Activated T-cell treated with anti-CD3 and anti-CD28 coated beads, Interleukin-2, amount 50 U/mL, for 24 hours (primary cell): ENCODE data around the gene EMP1.
"Not testable (repeated sequence)": the region's sequence is repeated elsewhere in the genome, so short reads cannot be mapped to it uniquely, and the experiment has no call there.

Experiments used
- DNase-seq: peaks from one replicate; pipeline ENCODE4 v3.0.0-alpha.2; 2020
- H3K27ac Mint-ChIP-seq: 2 replicates; pipeline ENCODE4 v1.8.0; 2020; ENCODE audit warnings: mild to moderate bottlenecking, mixed read lengths
- H3K27me3 Mint-ChIP-seq: 2 replicates; pipeline ENCODE4 v1.8.0; 2020; ENCODE audit warnings: mixed read lengths
- H3K36me3 Mint-ChIP-seq: 2 replicates; pipeline ENCODE4 v1.8.0; 2020; ENCODE audit warnings: low read depth, mixed read lengths
- H3K4me1 Mint-ChIP-seq: 2 replicates; pipeline ENCODE4 v1.8.0; 2020; ENCODE audit warnings: low read depth, mixed read lengths
- H3K4me3 Mint-ChIP-seq: 2 replicates; pipeline ENCODE4 v1.8.0; 2020; ENCODE audit warnings: mild to moderate bottlenecking, moderate library complexity, mixed read lengths
- H3K9me3 Mint-ChIP-seq: 2 replicates; pipeline ENCODE4 v1.8.0; 2020; ENCODE audit warnings: mixed read lengths

Gene EMP1

GRCh38 chr12:13243516-13244070 lies 47.1 kb downstream of the EMP1 start:
- Mint-ChIP-seq H3K9me3 (no peaks in the 10 kb centered on the region), H3K27ac (no peak overlapping the region), H3K4me3 (no peak overlapping the region), H3K4me1 (no peaks in the 10 kb centered on the region), H3K27me3 (peaks cover 6% of the 10 kb centered on the region), H3K36me3 (no peaks in the 10 kb centered on the region)
- no peak for DNase-seq

- Mint-ChIP-seq H3K36me3 (no peaks in the 10 kb centered on the region), H3K9me3 (no peaks in the 10 kb centered on the region), H3K27me3 (peaks cover 7% of the 10 kb centered on the region), H3K4me3 (no peak overlapping the region), H3K27ac (no peak overlapping the region), H3K4me1 (no peaks in the 10 kb centered on the region)
- no peak for DNase-seq
These were observed 51.1 kb downstream of the EMP1 start for GRCh38 chr12:13247596-13247995.

GRCh38 chr12:13248964-13249363 lies 52.4 kb downstream of the EMP1 start:
- H3K27me3 Mint-ChIP-seq = peaks cover 4% of the 10 kb centered on the region
- no peaks in the 10 kb centered on the region for H3K4me1 Mint-ChIP-seq
- H3K36me3 Mint-ChIP-seq = no peaks in the 10 kb centered on the region
- no peaks in the 10 kb centered on the region for H3K9me3 Mint-ChIP-seq
- no peak overlapping the region for H3K4me3 Mint-ChIP-seq
- DNase-seq = no peak
- no peak overlapping the region for H3K27ac Mint-ChIP-seq

DNA sequence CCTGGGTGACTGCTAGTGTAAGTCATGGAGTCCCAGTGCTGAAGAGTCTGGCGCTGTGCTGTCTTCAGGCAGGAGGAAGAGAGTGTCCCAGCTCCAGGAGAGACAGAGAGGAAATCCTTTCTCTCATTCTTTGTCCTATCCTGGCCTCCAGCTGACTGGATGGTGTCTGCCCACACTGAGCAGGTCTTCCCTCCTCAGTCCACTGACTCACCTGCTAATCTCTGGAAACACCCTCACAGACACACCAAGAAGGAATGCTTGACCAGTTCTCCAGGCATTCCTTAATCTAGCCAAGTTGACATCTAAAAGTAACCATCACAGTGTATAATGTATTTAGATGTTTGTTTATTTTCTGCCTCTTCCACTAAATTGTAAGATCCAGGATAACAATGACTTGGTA lies 53.9 kb downstream of the EMP1 start:
- no peaks in the 10 kb centered on the region for H3K4me1 Mint-ChIP-seq
- H3K4me3 Mint-ChIP-seq = no peak overlapping the region

DNA sequence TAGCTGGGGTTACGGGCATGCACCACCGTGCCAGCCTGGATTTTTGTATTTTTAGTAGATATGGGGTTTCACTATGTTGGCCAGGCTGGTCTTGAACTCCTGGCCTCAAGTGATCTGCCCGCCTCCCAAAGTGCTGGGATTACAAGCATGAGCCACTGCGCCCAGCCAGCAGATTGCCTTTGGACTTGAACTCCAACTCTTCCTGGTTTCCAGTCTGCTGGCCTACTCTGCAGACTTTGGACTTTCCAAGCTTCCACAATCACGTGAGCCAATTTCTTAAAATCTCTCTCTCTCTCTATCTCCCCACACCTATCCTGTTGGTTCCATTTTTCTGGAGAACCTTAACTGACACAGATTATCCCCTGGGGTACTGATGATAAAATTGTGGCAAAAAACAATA lies 55.0 kb downstream of the EMP1 start:
- no peak for DNase-seq
- Mint-ChIP-seq H3K27me3 (peaks cover 4% of the 10 kb centered on the region), H3K4me3 (no peak overlapping the region), H3K27ac (no peak overlapping the region), H3K36me3 (no peaks in the 10 kb centered on the region), H3K9me3 (no peaks in the 10 kb centered on the region), H3K4me1 (peaks cover 3% of the 10 kb centered on the region)

More for the DNA sequence above, 53.9 kb downstream of the EMP1 start:
- Mint-ChIP-seq H3K27me3 (peaks cover 4% of the 10 kb centered on the region), H3K9me3 (no peaks in the 10 kb centered on the region), H3K27ac (no peak overlapping the region), H3K36me3 (no peaks in the 10 kb centered on the region)
- no peak for DNase-seq

- no peak overlapping the region for H3K4me3 Mint-ChIP-seq
- no peaks in the 10 kb centered on the region for H3K36me3 Mint-ChIP-seq
- peaks cover 3% of the 10 kb centered on the region for H3K4me1 Mint-ChIP-seq
- H3K27me3 Mint-ChIP-seq = peaks cover 4% of the 10 kb centered on the region
- DNase-seq = no peak
- no peak overlapping the region for H3K27ac Mint-ChIP-seq
- no peaks in the 10 kb centered on the region for H3K9me3 Mint-ChIP-seq
These were observed 55.5 kb downstream of the EMP1 start for GRCh38 chr12:13252024-13252423.

DNA sequence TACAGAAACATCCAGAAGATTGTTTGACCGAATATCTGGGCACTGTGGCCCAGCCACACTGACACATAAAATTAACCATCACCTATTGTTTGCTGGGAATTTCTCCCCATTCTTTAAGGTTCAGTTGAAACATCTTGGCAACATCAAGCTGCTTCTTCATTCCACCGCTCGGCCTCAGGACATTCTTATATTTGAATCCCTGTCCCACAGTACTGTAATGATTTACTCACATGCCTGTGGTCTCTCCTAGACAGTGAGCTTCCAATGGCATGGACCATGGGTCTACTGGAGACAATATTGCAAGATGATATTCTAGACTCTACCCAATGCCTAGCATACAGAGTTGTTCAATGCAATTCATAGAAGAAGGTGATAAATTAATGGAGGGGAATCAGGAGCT lies 56.1 kb downstream of the EMP1 start:
- no peak for DNase-seq
- Mint-ChIP-seq H3K9me3 (no peaks in the 10 kb centered on the region), H3K27ac (no peak overlapping the region), H3K4me3 (no peak overlapping the region), H3K36me3 (no peaks in the 10 kb centered on the region), H3K4me1 (peaks cover 3% of the 10 kb centered on the region), H3K27me3 (peaks cover 4% of the 10 kb centered on the region)

DNA sequence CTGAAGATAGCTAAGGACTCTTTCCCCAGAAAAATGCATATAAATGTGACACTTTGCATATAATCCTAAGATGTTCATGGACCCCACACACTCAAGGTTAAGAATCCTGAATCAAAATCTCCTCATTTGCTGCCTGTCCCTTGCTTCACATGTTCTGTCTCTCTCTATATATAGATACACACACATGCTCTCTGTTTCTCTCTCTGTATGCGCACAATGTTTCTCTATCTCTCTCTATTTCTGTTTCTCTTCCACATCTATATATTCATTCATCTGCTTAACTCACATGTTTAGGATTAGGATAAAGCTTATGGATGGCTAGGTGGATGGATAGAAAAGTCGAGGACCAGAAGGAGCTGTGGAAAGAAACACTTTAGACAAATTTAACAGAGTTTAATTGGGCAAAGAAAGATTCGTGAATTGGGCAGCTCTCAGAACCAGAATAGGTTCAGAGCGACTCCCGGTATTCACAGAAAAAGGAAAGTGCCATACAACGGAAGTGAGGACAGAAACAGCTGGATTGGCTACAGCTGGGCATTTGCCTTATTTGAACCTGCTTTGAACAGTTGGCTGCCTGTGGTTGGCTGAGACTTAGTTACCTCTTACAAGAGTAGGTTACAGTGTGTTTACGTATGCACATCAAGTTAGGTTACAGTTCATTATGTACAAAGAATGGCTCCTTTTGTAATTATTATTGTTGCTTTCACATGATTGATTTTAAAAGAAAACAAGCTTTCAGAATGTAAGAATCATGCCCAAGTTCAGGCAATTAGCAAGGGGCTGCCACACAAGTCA lies 57.6 kb downstream of the EMP1 start:
- H3K4me3 Mint-ChIP-seq = no peak overlapping the region
- H3K9me3 Mint-ChIP-seq = no peaks in the 10 kb centered on the region
- H3K4me1 Mint-ChIP-seq = peaks cover 3% of the 10 kb centered on the region
- no peak overlapping the region for H3K27ac Mint-ChIP-seq
- no peak for DNase-seq
- peaks cover 4% of the 10 kb centered on the region for H3K27me3 Mint-ChIP-seq
- H3K36me3 Mint-ChIP-seq = no peaks in the 10 kb centered on the region

GRCh38 chr12:13255792-13256691 lies 59.5 kb downstream of the EMP1 start:
- H3K4me1 Mint-ChIP-seq = peaks cover 3% of the 10 kb centered on the region
- no peak overlapping the region for H3K4me3 Mint-ChIP-seq
- DNase-seq = peak; percentile 87
- H3K27me3 Mint-ChIP-seq = no peaks in the 10 kb centered on the region
- no peak overlapping the region for H3K27ac Mint-ChIP-seq
- no peaks in the 10 kb centered on the region for H3K9me3 Mint-ChIP-seq
- no peaks in the 10 kb centered on the region for H3K36me3 Mint-ChIP-seq

- DNase-seq = no peak
These were observed 60.1 kb downstream of the EMP1 start for GRCh38 chr12:13256692-13257045.

DNA sequence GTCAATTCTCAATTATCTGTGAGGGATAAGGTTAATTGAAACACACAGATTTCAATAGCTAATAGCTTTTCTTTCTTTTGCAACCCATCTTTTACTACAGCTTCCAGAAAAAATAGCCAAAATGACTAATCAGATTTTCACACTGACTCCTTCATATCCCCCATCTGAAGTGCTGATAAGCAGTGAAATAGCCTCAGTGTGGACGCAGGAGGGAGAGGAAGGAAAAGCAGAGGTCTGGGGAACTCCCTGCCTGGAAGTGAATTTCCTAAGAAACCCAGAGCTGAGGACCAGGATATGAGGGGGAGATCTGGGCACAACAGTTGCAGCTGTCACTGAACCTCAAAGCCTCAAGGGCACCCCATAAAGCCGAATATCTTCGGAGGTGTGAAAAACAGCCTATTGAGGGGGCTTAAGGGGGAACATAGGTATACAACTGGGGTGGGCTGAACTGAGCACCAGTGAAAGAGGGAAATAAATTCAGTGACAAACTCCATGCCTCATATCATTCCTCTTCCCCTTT lies 60.9 kb downstream of the EMP1 start:
- DNase-seq = no peak
- Mint-ChIP-seq H3K27me3 (no peaks in the 10 kb centered on the region), H3K4me1 (peaks cover 3% of the 10 kb centered on the region), H3K36me3 (no peaks in the 10 kb centered on the region), H3K27ac (no peak overlapping the region), H3K9me3 (no peaks in the 10 kb centered on the region), H3K4me3 (no peak overlapping the region)

More at GRCh38 chr12:13256692-13257045, 60.1 kb downstream of the EMP1 start:
- Mint-ChIP-seq H3K27me3 (no peaks in the 10 kb centered on the region), H3K4me1 (peaks cover 3% of the 10 kb centered on the region), H3K27ac (no peak overlapping the region), H3K36me3 (no peaks in the 10 kb centered on the region), H3K9me3 (no peaks in the 10 kb centered on the region), H3K4me3 (no peak overlapping the region)

DNA sequence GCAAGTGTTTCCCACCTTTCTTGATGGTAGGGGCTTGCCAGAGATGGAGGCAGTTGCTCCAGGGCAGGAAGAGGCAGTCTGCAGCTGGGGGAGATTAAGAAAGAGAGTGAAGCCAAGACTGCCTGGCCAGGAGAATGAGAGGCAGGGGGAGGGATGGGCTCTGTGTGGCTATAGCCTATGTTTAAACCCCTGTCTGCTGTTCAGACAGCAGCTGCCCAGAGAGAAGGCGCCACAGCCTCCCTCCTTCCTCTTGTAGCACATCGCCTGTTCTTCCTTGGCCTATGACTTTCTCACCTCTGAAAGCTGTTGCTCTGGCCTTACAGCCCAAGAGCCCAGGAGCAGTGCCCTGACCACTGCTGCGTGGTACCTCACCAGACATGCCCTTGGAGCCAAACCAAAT lies 61.7 kb downstream of the EMP1 start:
- Mint-ChIP-seq H3K27ac (no peak overlapping the region), H3K27me3 (no peaks in the 10 kb centered on the region), H3K4me3 (no peak overlapping the region), H3K9me3 (no peaks in the 10 kb centered on the region), H3K36me3 (no peaks in the 10 kb centered on the region), H3K4me1 (peaks cover 3% of the 10 kb centered on the region)
- no peak for DNase-seq

- Mint-ChIP-seq H3K27me3 (no peaks in the 10 kb centered on the region), H3K36me3 (no peaks in the 10 kb centered on the region), H3K27ac (no peak overlapping the region), H3K9me3 (no peaks in the 10 kb centered on the region), H3K4me3 (no peak overlapping the region), H3K4me1 (peaks cover 3% of the 10 kb centered on the region)
- DNase-seq = no peak
These were observed 62.2 kb downstream of the EMP1 start for GRCh38 chr12:13258717-13259119.

- H3K36me3 Mint-ChIP-seq, H3K4me3 Mint-ChIP-seq, H3K4me1 Mint-ChIP-seq, H3K9me3 Mint-ChIP-seq, H3K27me3 Mint-ChIP-seq, H3K27ac Mint-ChIP-seq, DNase-seq: not testable (repeated sequence)
These were observed 63.1 kb downstream of the EMP1 start for GRCh38 chr12:13259625-13260024.

DNA sequence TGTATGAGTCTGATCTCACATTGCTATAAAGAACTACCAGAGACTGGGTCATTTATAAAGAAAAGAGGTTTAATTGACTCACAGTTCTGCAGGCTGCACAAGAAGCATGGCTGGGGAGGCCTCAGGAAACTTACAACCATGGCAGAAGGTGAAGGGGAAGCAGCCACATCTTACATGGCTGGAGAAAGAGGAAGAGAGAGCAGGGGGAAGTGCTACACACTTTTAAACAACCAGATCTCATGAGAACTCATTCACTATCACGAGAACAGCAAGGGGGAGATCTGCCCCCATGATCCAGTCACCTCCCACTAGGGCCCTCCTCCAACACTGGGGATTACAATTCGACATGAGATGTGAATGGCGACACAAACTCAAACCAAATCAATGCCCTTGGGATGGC lies 71.3 kb downstream of the EMP1 start:
- not testable (repeated sequence) for H3K9me3 Mint-ChIP-seq, H3K27ac Mint-ChIP-seq

More for the DNA sequence above, 71.3 kb downstream of the EMP1 start:
- H3K36me3 Mint-ChIP-seq, H3K4me1 Mint-ChIP-seq, DNase-seq, H3K4me3 Mint-ChIP-seq, H3K27me3 Mint-ChIP-seq: not testable (repeated sequence)
